Measurements from ENCODE around the gene AGXT2. TPM values are rescaled to one million over a fixed set of nuclear protein-coding genes. Genes with fewer than 3 reads are reported as not detected.

Gene AGXT2
- total and polyA plus RNA-seq, 2 of the 13 experiments (the other 11 are each of a cell fraction or from before 2014, with no cell fraction given) = 0.04 to 0.13 TPM

DNA sequence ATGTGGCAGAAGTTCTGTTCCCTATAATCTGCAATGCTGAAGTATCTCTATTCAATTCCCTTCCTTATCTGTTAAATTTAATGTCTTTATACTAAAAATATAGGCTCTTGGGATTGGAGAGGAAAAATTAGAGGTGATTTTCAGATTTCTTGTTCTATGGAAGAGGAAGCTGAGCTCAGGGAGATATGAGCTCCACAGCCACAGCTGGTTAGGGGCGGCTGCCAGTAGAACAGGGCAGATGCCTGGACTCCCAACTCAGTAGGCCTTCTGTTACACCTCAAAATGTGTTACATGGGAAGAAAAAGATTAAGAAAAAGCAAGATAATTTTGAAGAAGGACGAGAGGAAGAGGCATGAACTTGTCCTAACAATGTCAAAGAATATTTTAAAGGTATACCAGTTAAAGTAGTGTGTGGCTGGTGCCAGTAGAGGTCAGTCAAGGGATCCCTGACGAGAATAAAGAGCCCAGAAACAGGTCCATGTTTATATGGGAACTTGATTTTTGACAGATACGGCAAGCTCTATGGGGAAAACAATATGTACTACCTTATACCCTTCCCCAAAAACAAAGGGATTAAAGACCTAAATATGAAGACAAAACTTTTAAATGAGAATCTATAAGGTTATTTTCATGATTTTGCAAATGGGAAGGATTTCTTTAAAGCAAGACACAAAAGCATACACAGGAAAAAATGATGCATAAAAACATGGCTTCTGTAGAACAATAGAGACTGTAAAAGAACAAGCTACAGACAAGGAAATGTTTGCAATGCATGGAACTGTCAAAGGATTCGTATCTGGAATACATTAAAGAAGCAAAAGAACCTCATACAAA lies 89.7 kb downstream of the AGXT2 start (continued):
- TF ChIP-seq, protein P1, sequence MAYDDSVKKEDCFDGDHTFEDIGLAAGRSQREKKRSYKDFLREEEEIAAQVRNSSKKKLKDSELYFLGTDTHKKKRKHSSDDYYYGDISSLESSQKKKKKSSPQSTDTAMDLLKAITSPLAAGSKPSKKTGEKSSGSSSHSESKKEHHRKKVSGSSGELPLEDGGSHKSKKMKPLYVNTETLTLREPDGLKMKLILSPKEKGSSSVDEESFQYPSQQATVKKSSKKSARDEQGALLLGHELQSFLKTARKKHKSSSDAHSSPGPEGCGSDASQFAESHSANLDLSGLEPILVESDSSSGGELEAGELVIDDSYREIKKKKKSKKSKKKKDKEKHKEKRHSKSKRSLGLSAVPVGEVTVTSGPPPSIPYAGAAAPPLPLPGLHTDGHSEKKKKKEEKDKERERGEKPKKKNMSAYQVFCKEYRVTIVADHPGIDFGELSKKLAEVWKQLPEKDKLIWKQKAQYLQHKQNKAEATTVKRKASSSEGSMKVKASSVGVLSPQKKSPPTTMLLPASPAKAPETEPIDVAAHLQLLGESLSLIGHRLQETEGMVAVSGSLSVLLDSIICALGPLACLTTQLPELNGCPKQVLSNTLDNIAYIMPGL (CRISPR knock-in tag; IDR thresholded peaks at IDR 0.05; ENCODE audit: borderline replicate concordance in 1 of 2, low read depth in 1 of 2) = no peak
- TF ChIP-seq RAD21 (CRISPR knock-in tag; IDR thresholded peaks at IDR 0.05) (peak; percentile 32; the same call in 1 of the 2 replicates), MXD4 (CRISPR knock-in tag; IDR thresholded peaks at IDR 0.05) (no peak), ZNF329 (CRISPR knock-in tag; IDR thresholded peaks at IDR 0.05; ENCODE audit: low read depth) (no peak), STAG1 (CRISPR knock-in tag; IDR thresholded peaks at IDR 0.05) (peak; percentile 65), PCBP1 (IDR thresholded peaks at IDR 0.05; ENCODE audit: borderline replicate concordance, low read depth, low read length) (no peak), DPF2 (CRISPR knock-in tag; IDR thresholded peaks at IDR 0.05; ENCODE audit: borderline replicate concordance, low read depth) (no peak), ESRRA (CRISPR knock-in tag; IDR thresholded peaks at IDR 0.05; ENCODE audit: low read depth) (no peak), POGZ (CRISPR knock-in tag; IDR thresholded peaks at IDR 0.05) (no peak), TEAD2 (CRISPR knock-in tag; IDR thresholded peaks at IDR 0.05) (no peak)
- TF ChIP-seq, protein P2, sequence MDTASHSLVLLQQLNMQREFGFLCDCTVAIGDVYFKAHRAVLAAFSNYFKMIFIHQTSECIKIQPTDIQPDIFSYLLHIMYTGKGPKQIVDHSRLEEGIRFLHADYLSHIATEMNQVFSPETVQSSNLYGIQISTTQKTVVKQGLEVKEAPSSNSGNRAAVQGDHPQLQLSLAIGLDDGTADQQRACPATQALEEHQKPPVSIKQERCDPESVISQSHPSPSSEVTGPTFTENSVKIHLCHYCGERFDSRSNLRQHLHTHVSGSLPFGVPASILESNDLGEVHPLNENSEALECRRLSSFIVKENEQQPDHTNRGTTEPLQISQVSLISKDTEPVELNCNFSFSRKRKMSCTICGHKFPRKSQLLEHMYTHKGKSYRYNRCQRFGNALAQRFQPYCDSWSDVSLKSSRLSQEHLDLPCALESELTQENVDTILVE (CRISPR knock-in tag; IDR thresholded peaks at IDR 0.05) = no peak
